Tibial nerve (tissue), 3 donors: ENCODE results near the gene RGS1.

Source experiments
- CTCF ChIP-seq, 5 experiments: fragments of 200-600 bp in 3 of 5; fragments of 450-650 bp in 2 of 5; sonication (generic) in 3 of 5; IDR thresholded peaks; one replicate each; pipeline ENCODE4 v1.5.1; 2016 to 2019; ENCODE audit warnings: antibody characterized with exemption in 5 of 5, mild to moderate bottlenecking in 3 of 5, moderate library complexity in 2 of 5
- POLR2A ChIP-seq, 2 donors: fragments of 450-650 bp; IDR thresholded peaks; one replicate each; pipeline ENCODE4 v1.6.1; 2017; ENCODE audit warnings: antibody characterized with exemption in 2 of 2, mild to moderate bottlenecking in 2 of 2, moderate library complexity in 2 of 2

- TF ChIP-seq CTCF (IDR thresholded peaks at IDR 0.05), result no peak
- TF ChIP-seq POLR2A (IDR thresholded peaks at IDR 0.05), result no peak
These were observed 20.2 kb upstream of the RGS1 start for GRCh38 chr1:192555399-192555798.
